ENCODE measurements around the gene CPNE5.

- TF ChIP-seq CTCF (IDR thresholded peaks at IDR 0.05) (no peak), POLR2A (IDR thresholded peaks at IDR 0.05) (no peak)
Observed at GRCh38 chr6:36841756-36842155, 2.5 kb upstream of the CPNE5 start.

Data from prostate gland (tissue), 2 donors.